WTC11 (cell line): ENCODE data around the gene TRAFD1. TPM values are rescaled to one million over a fixed set of nuclear protein-coding genes. Genes with fewer than 3 reads are reported as not detected.

Source experiments
- ATAC-seq: fragments of 200-7000 bp; cut with Tn5 transposase; 2 replicates; pipeline ENCODE4 v1.10.0; 2021; ENCODE audit warnings: mild to moderate bottlenecking, moderate library complexity
- CTCF ChIA-PET: fragments of 300-600 bp; sonication (Branson Sonifier 250); formaldehyde crosslinking; loops from one replicate; lab custom pipeline; 2021; ENCODE audit warnings: antibody characterized with exemption; lab: Charles Lee
- POLR2A ChIA-PET: fragments of 350-600 bp; sonication (Branson Sonifier 250); formaldehyde crosslinking; loops from one replicate; lab custom pipeline; 2021; ENCODE audit warnings: antibody characterized with exemption; lab: Charles Lee
- DNase-seq: peaks from one replicate; pipeline ENCODE4 v3.0.0; 2021; ENCODE audit warnings: low spot score
- H3K27ac Mint-ChIP-seq: 2 replicates; pipeline ENCODE4 v1.8.0; 2021; ENCODE audit warnings: mixed read lengths
- H3K27me3 Mint-ChIP-seq: 2 replicates; pipeline ENCODE4 v1.8.0; 2021; ENCODE audit warnings: low read depth, mild to moderate bottlenecking, moderate library complexity, mixed read lengths
- H3K36me3 Mint-ChIP-seq: 2 replicates; pipeline ENCODE4 v1.8.0; 2021; ENCODE audit warnings: mixed read lengths
- H3K4me1 Mint-ChIP-seq: 2 replicates; pipeline ENCODE4 v1.8.0; 2022; ENCODE audit warnings: mixed read lengths
- H3K4me3 Mint-ChIP-seq: 2 replicates; pipeline ENCODE4 v1.8.0; 2021; ENCODE audit warnings: mild to moderate bottlenecking, moderate library complexity, mixed read lengths
- H3K9me3 Mint-ChIP-seq: 2 replicates; pipeline ENCODE4 v1.8.0; 2021; ENCODE audit warnings: mixed read lengths
- AFF4 ChIP-seq: sonication (generic); formaldehyde crosslinking; IDR thresholded peaks from 2 replicates; pipeline ENCODE4 v1.8.1; 2023; ENCODE audit warnings: mild to moderate bottlenecking, missing genetic modification reagents, borderline replicate concordance
- ATF6 ChIP-seq: sonication (generic); formaldehyde crosslinking; IDR thresholded peaks from 2 replicates; pipeline ENCODE4 v1.8.1; 2023; ENCODE audit warnings: mild to moderate bottlenecking, missing genetic modification reagents
- CREB1 ChIP-seq: sonication (generic); formaldehyde crosslinking; IDR thresholded peaks from 2 replicates; pipeline ENCODE4 v1.8.0; 2023; ENCODE audit warnings: mild to moderate bottlenecking, missing genetic modification reagents
- CTCF ChIP-seq: fragments of 200-600 bp; IDR thresholded peaks from 2 replicates; pipeline ENCODE4 v1.8.0; 2022; ENCODE audit warnings: antibody characterized with exemption
- ESRRA ChIP-seq: sonication (generic); formaldehyde crosslinking; IDR thresholded peaks from 2 replicates; pipeline ENCODE4 v1.8.1; 2022; ENCODE audit warnings: mild to moderate bottlenecking, missing genetic modification reagents, borderline replicate concordance
- FOXP1 ChIP-seq: sonication (generic); formaldehyde crosslinking; IDR thresholded peaks from 2 replicates; pipeline ENCODE4 v1.8.0; 2022; ENCODE audit warnings: missing genetic modification reagents, mild to moderate bottlenecking, moderate library complexity, borderline replicate concordance
- GTF2I ChIP-seq: fragments of 250-450 bp; sonication (Bioruptor Pico); conservative IDR thresholded peaks from 2 replicates; pipeline ENCODE4 v1.4.0; 2021; ENCODE audit warnings: mild to moderate bottlenecking
- JUN ChIP-seq: sonication (generic); formaldehyde crosslinking; IDR thresholded peaks from 2 replicates; pipeline ENCODE4 v1.8.0; 2023; ENCODE audit warnings: mild to moderate bottlenecking, missing genetic modification reagents
- MYBL2 ChIP-seq: sonication (generic); formaldehyde crosslinking; IDR thresholded peaks from 2 replicates; pipeline ENCODE4 v1.8.1; 2023; ENCODE audit warnings: mild to moderate bottlenecking, moderate library complexity, missing genetic modification reagents
- NFATC4 ChIP-seq: fragments of 250-450 bp; sonication (Bioruptor Pico); IDR thresholded peaks from 2 replicates; pipeline ENCODE4 v1.9.0; 2021; ENCODE audit warnings: mild to moderate bottlenecking
- OVOL2 ChIP-seq: fragments of 250-450 bp; sonication (Bioruptor Pico); IDR thresholded peaks from 2 replicates; pipeline ENCODE4 v1.9.0; 2021; ENCODE audit warnings: mild to moderate bottlenecking, borderline replicate concordance
- RORB ChIP-seq: fragments of 250-450 bp; sonication (Bioruptor Pico); IDR thresholded peaks from 2 replicates; pipeline ENCODE4 v1.9.0; 2021; ENCODE audit warnings: mild to moderate bottlenecking
- SMAD4 ChIP-seq: sonication (generic); formaldehyde crosslinking; IDR thresholded peaks from 2 replicates; pipeline ENCODE4 v1.8.0; 2022; ENCODE audit warnings: mild to moderate bottlenecking, missing genetic modification reagents
- SP1 ChIP-seq: sonication (generic); formaldehyde crosslinking; conservative IDR thresholded peaks from 2 replicates; pipeline ENCODE4 v1.8.1; 2022; ENCODE audit warnings: missing genetic modification reagents
- ZNF232 ChIP-seq: sonication (generic); formaldehyde crosslinking; IDR thresholded peaks from 2 replicates; pipeline ENCODE4 v1.8.0; 2022; ENCODE audit warnings: mild to moderate bottlenecking, missing genetic modification reagents
- ZNF416 ChIP-seq: fragments of 250-450 bp; sonication (Bioruptor Pico); IDR thresholded peaks from 2 replicates; pipeline ENCODE4 v1.9.0; 2021; ENCODE audit warnings: mild to moderate bottlenecking, inconsistent platforms
- ZNF512 ChIP-seq: sonication (generic); formaldehyde crosslinking; IDR thresholded peaks from 2 replicates; pipeline ENCODE4 v1.8.1; 2022; ENCODE audit warnings: missing genetic modification reagents, borderline replicate concordance
- ZSCAN18 ChIP-seq: fragments of 250-450 bp; sonication (Bioruptor Pico); IDR thresholded peaks from 2 replicates; pipeline ENCODE4 v2.1.2; 2022; ENCODE audit warnings: mild to moderate bottlenecking, moderate library complexity
- total RNA-seq: library from RNA; stranded (reverse); gene quantifications from 3 replicates; pipeline ENCODE4 v1.2.3, GENCODE V29; 2021
- TF ChIP-seq, protein P1 (sequence below): fragments of 250-450 bp; sonication (Bioruptor Pico); IDR thresholded peaks from 2 replicates; pipeline ENCODE4 v1.9.0; 2021; ENCODE audit warnings: mild to moderate bottlenecking
- TF ChIP-seq, protein P2 (sequence below): sonication (generic); formaldehyde crosslinking; IDR thresholded peaks from 2 replicates; pipeline ENCODE4 v1.8.1; 2023; ENCODE audit warnings: mild to moderate bottlenecking, missing genetic modification reagents, moderate library complexity

The TRAFD1 gene
- total RNA-seq, 1 experiment from 2014 or later, result 25.1 TPM

GRCh38 chr12:112198120-112198733 is 72.9 kb downstream of the TRAFD1 start (continued):
- peak; percentile 71 for TF ChIP-seq CTCF

GRCh38 chr12:112199136-112199535 is 73.8 kb downstream of the TRAFD1 start:
- no peaks in the 10 kb centered on the region for H3K27me3 Mint-ChIP-seq
- no peaks in the 10 kb centered on the region for H3K9me3 Mint-ChIP-seq
- no peak for TF ChIP-seq MYBL2 (CRISPR knock-in tag)
- TF ChIP-seq ATF6 (CRISPR knock-in tag), result no peak
- TF ChIP-seq RORB, result no peak
- TF ChIP-seq OVOL2 (CRISPR knock-in tag), result no peak
- TF ChIP-seq JUN (CRISPR knock-in tag), result no peak
- TF ChIP-seq FOXP1, result no peak
- TF ChIP-seq, protein P1, sequence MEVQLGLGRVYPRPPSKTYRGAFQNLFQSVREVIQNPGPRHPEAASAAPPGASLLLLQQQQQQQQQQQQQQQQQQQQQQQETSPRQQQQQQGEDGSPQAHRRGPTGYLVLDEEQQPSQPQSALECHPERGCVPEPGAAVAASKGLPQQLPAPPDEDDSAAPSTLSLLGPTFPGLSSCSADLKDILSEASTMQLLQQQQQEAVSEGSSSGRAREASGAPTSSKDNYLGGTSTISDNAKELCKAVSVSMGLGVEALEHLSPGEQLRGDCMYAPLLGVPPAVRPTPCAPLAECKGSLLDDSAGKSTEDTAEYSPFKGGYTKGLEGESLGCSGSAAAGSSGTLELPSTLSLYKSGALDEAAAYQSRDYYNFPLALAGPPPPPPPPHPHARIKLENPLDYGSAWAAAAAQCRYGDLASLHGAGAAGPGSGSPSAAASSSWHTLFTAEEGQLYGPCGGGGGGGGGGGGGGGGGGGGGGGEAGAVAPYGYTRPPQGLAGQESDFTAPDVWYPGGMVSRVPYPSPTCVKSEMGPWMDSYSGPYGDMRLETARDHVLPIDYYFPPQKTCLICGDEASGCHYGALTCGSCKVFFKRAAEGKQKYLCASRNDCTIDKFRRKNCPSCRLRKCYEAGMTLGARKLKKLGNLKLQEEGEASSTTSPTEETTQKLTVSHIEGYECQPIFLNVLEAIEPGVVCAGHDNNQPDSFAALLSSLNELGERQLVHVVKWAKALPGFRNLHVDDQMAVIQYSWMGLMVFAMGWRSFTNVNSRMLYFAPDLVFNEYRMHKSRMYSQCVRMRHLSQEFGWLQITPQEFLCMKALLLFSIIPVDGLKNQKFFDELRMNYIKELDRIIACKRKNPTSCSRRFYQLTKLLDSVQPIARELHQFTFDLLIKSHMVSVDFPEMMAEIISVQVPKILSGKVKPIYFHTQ (CRISPR knock-in tag), result no peak
- TF ChIP-seq NFATC4 (CRISPR knock-in tag), result no peak
- no peak for TF ChIP-seq ZNF512 (CRISPR knock-in tag)
- no peak for TF ChIP-seq ESRRA (CRISPR knock-in tag)
- TF ChIP-seq SMAD4 (CRISPR knock-in tag), result no peak
- TF ChIP-seq, protein P2, sequence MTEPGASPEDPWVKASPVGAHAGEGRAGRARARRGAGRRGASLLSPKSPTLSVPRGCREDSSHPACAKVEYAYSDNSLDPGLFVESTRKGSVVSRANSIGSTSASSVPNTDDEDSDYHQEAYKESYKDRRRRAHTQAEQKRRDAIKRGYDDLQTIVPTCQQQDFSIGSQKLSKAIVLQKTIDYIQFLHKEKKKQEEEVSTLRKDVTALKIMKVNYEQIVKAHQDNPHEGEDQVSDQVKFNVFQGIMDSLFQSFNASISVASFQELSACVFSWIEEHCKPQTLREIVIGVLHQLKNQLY, result no peak
- TF ChIP-seq GTF2I (CRISPR knock-in tag), result no peak
- TF ChIP-seq CREB1 (CRISPR knock-in tag), result no peak
- TF ChIP-seq AFF4 (CRISPR knock-in tag), result no peak
- no peak for TF ChIP-seq ZNF416 (CRISPR knock-in tag)
- no peak for TF ChIP-seq ZSCAN18 (CRISPR knock-in tag)
- TF ChIP-seq ZNF232 (CRISPR knock-in tag), result no peak
- no peak for TF ChIP-seq SP1 (CRISPR knock-in tag)
- ChIA-PET CTCF (interaction anchor here (0.6 to 5.1 kb wide), 6 partner anchors 11 to 221 kb away, joined by 3 to 126 read pairs (median 8); no protein-coding TSS in a partner anchor), POLR2A (no interaction called here)
- ATAC-seq, result no peak
- peaks cover 19% of the 10 kb centered on the region for H3K36me3 Mint-ChIP-seq
- peaks cover 2% of the 10 kb centered on the region; the same call in 1 of the 2 replicates for H3K4me1 Mint-ChIP-seq
- no peak overlapping the region for H3K27ac Mint-ChIP-seq
- no peak overlapping the region for H3K4me3 Mint-ChIP-seq
- no peak for DNase-seq
